Ishikawa (cell line): ENCODE data around the gene DACT2.

Experiments used
- CEBPB ChIP-seq: IDR thresholded peaks from 2 replicates; pipeline ENCODE4 v1.6.1; 2012
- CREB1 ChIP-seq: IDR thresholded peaks from 2 replicates; pipeline ENCODE4 v1.6.1; 2012; ENCODE audit warnings: low read depth
- EGR1 ChIP-seq: IDR thresholded peaks from 2 replicates; pipeline ENCODE4 v1.6.1; 2012
- EP300 ChIP-seq: IDR thresholded peaks from 2 replicates; pipeline ENCODE4 v1.6.1; 2012; ENCODE audit warnings: borderline replicate concordance
- FOXM1 ChIP-seq: IDR thresholded peaks from 2 replicates; pipeline ENCODE4 v1.6.1; 2012; ENCODE audit warnings: low read depth, borderline replicate concordance
- NFIC ChIP-seq: IDR thresholded peaks from 2 replicates; pipeline ENCODE4 v1.6.1; 2012
- RAD21 ChIP-seq: IDR thresholded peaks from 2 replicates; pipeline ENCODE4 v1.6.1; 2012; ENCODE audit warnings: low read depth
- REST ChIP-seq: IDR thresholded peaks from 2 replicates; pipeline ENCODE4 v1.6.1; 2012; ENCODE audit warnings: low read depth, mild to moderate bottlenecking
- TAF1 ChIP-seq: IDR thresholded peaks from 2 replicates; pipeline ENCODE4 v1.6.1; 2012; ENCODE audit warnings: low read depth, mild to moderate bottlenecking
- TCF12 ChIP-seq: IDR thresholded peaks from 2 replicates; pipeline ENCODE4 v1.6.1; 2012; ENCODE audit warnings: low read depth
- TEAD4 ChIP-seq: IDR thresholded peaks from 2 replicates; pipeline ENCODE4 v1.6.1; 2012
- USF1 ChIP-seq: IDR thresholded peaks from 2 replicates; pipeline ENCODE4 v1.6.1; 2012
- YY1 ChIP-seq: IDR thresholded peaks from 2 replicates; pipeline ENCODE4 v1.6.1; 2012; ENCODE audit warnings: low read depth
- ZBTB7A ChIP-seq: IDR thresholded peaks from 2 replicates; pipeline ENCODE4 v1.6.1; 2012; ENCODE audit warnings: low read depth
- TF ChIP-seq, protein P1 (sequence below): IDR thresholded peaks from 2 replicates; pipeline ENCODE4 v1.6.1; 2012

Gene DACT2

DNA sequence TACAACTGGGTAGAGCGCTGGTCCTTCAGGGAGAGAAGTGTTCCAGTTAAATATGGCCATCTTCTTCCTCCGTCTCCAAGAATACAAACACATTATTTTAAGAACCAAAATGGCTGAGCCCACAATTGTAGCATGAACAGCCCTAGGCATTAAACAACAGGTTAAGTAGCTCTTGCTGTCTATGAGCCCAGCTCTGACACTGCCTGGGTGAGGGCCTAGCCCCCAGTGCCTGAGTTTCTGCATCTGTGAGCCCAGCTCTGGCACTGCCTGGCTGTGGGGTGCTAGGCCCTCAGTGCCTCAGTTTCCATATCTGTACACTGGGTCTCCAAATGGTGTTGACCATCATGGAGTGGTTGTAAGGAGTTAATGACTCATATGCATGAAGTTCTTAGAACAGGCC is 24.8 kb upstream of the DACT2 start:
- TF ChIP-seq YY1 (no peak), CREB1 (no peak)

DNA sequence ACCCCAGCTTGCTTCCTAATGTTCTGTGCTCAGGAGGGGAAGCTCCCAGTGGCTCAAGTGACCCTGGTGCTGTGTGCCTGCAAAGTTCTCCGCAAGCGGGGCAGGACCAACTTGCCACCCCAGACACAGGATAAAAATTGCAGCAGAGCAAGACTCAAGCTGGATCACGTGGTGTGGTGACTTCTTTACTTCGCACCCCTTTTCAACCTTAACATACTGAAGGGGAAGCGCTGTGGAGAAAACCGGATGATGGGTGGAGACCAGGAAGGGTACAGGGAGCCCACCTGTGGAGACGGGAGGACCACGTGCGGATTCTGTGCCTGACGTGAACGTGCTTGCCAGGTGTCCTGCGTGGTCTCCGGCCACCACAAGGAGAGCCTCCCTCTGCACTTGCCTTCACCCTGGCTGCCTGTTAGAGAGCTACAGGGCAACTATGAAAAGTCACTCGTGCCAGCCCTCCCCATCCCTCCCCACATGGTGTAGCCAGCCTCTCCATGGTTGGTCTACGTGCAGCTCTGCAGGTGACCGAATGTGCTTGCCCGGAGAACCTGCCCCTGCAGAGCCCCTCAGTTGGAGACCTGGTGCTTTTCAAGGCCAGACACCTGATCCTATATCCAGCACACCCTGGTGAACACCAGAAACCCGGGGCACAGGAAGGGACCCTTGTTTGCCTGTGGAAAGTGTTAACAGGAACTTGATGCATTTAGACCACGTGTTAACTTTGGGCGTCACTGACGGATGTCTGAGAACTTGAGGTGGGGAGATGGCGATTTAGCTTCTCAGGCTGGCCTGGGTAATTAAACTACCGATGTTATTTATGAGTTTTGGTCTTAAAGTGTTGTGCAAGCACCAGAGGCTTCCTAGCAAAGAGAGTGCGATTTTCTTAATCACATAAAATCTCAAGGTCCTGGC is 23.9 kb upstream of the DACT2 start:
- TF ChIP-seq YY1 (no peak), CREB1 (no peak), TEAD4 (peak; percentile 54; the same call in 1 of the 2 replicates), TCF12 (peak; percentile 89), ZBTB7A (no peak), NFIC (peak; percentile 80), EGR1 (no peak), RAD21 (no peak), FOXM1 (0 out of 2 replicates have a peak, but pooled peaks have one; percentile 21), TAF1 (no peak), EP300 (peak; percentile 86), USF1 (peak; percentile 88), REST (no peak), CEBPB (0 out of 2 replicates have a peak, but pooled peaks have one; percentile 14)
- TF ChIP-seq, protein P1, sequence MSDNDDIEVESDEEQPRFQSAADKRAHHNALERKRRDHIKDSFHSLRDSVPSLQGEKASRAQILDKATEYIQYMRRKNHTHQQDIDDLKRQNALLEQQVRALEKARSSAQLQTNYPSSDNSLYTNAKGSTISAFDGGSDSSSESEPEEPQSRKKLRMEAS: peak; percentile 84

DNA sequence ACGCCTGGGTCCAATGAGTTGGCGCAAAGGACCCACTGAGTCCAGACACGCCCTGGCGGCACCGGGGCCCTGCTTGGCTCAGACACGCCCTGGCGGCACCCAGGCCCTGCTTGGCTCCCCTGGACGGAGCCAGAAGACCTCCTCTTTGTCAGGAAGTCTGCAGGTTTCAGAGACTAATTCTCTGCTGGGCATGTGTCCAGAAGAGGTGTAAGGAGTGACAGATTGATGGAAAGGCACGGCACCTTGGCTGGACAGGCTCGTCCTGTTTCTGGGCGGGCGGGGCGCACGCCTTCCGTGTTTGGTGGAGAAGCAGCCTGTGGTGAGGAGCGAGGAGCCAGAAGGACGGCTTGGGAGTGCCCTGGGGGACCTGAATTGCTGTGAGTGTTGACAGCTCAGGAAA is 23.1 kb upstream of the DACT2 start:
- TF ChIP-seq TEAD4 (peak; percentile 86), TCF12 (peak; percentile 95), CREB1 (no peak), FOXM1 (peak; percentile 77; the same call in 1 of the 2 replicates), USF1 (0 out of 2 replicates have a peak, but pooled peaks have one; percentile 25), EGR1 (no peak), RAD21 (no peak), TAF1 (no peak), EP300 (peak; percentile 93), ZBTB7A (no peak), CEBPB (0 out of 2 replicates have a peak, but pooled peaks have one; percentile 7), YY1 (peak; percentile 64; the same call in 1 of the 2 replicates), NFIC (peak; percentile 98)
- TF ChIP-seq, protein P1: peak; percentile 87

- no peak for TF ChIP-seq FOXM1
Observed at GRCh38 chr6:168341280-168341900, 21.8 kb upstream of the DACT2 start.

DNA sequence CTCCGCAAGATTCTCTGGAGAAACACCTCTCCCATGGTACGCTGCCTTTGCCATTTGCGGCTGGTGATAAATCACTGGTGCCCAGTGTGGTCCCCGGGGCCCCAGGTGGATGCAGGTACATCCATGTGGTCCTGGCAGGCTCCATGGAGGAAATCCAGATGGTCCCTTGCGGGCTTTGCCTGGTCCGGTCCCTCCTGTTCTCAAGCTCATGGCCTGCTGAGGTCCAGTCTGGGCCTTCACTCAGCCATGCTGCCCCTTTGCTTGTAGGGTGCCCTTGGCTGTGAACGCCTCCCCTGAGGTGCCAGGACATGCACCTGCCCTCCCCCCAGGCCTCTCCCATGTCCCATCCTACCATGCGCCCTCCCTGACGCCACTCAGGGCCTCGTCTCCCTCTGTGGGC is 21.2 kb upstream of the DACT2 start:
- TF ChIP-seq TAF1: no peak
- TF ChIP-seq NFIC: no peak
- TF ChIP-seq YY1: no peak
- TF ChIP-seq RAD21: no peak
- no peak for TF ChIP-seq CEBPB
- no peak for TF ChIP-seq ZBTB7A
- TF ChIP-seq TCF12: no peak
- TF ChIP-seq USF1: no peak
- TF ChIP-seq, protein P1: no peak

DNA sequence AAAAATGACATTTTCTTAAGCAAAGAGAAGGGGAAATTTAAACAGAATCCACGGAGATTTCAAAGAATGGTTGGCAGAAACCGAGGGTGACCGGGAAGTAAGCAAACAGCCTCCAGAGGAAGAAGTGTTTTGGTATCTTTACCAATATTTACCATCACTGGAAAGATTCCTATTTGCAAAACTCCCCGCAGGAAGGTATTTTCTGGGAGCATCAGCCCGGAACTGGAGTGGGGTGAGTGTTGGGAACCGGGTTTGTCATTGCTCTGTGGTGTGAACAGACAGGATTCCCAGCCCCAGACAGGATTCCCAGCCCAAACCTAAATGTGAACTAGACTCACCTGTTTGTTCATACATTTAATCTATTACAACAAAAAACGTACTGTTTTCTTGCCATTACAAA is 19.2 kb upstream of the DACT2 start:
- no peak for TF ChIP-seq TEAD4
- TF ChIP-seq TAF1: no peak
- no peak for TF ChIP-seq CREB1
- no peak for TF ChIP-seq RAD21
- TF ChIP-seq USF1: no peak
- TF ChIP-seq TCF12: no peak
- TF ChIP-seq, protein P1: no peak
- no peak for TF ChIP-seq REST
- no peak for TF ChIP-seq CEBPB
- TF ChIP-seq ZBTB7A: no peak
- TF ChIP-seq YY1: no peak
- TF ChIP-seq EGR1: no peak
- TF ChIP-seq NFIC: no peak
- no peak for TF ChIP-seq FOXM1
- no peak for TF ChIP-seq EP300
